HG03108 (cell line): ENCODE data around the gene LRRC3.
"Not testable (repeated sequence)": the region's sequence is repeated elsewhere in the genome, so short reads cannot be mapped to it uniquely, and the experiment has no call there.

Experiments
- ATAC-seq: cut with Tn5 transposase; IDR thresholded peaks from one replicate; pipeline ENCODE4 v1.9.1; 2021; ENCODE audit warnings: moderate library complexity; ENCODE audit not compliant: unreplicated experiment

LRRC3 gene

GRCh38 chr21:44477131-44477530 is 21.8 kb downstream of the LRRC3 start:
- ATAC-seq = no peak

GRCh38 chr21:44477712-44478111 is 22.4 kb downstream of the LRRC3 start:
- ATAC-seq = no peak

GRCh38 chr21:44478124-44478800 is 23.0 kb downstream of the LRRC3 start:
- ATAC-seq = no peak

- ATAC-seq = no peak
These were observed 23.5 kb downstream of the LRRC3 start for GRCh38 chr21:44478801-44479167.

GRCh38 chr21:44479556-44480199 is 24.4 kb downstream of the LRRC3 start:
- not testable (repeated sequence) for ATAC-seq

- no peak for ATAC-seq
These were observed 25.1 kb downstream of the LRRC3 start for GRCh38 chr21:44480200-44481053.

GRCh38 chr21:44482581-44483287 is 27.4 kb downstream of the LRRC3 start:
- no peak for ATAC-seq

- ATAC-seq = no peak
These were observed 28.3 kb downstream of the LRRC3 start for GRCh38 chr21:44483288-44484237.

GRCh38 chr21:44484498-44485253 is 29.4 kb downstream of the LRRC3 start:
- no peak for ATAC-seq

GRCh38 chr21:44485254-44485793 is 30.0 kb downstream of the LRRC3 start:
- no peak for ATAC-seq

GRCh38 chr21:44485796-44486195 is 30.5 kb downstream of the LRRC3 start:
- ATAC-seq = no peak

- ATAC-seq = no peak
These were observed 31.0 kb downstream of the LRRC3 start for GRCh38 chr21:44486302-44486701.

GRCh38 chr21:44487831-44488230 is 32.5 kb downstream of the LRRC3 start:
- no peak for ATAC-seq

- no peak for ATAC-seq
These were observed 34.7 kb downstream of the LRRC3 start for GRCh38 chr21:44489962-44490361.

- ATAC-seq = no peak
These were observed 35.1 kb downstream of the LRRC3 start for GRCh38 chr21:44490405-44490804.

GRCh38 chr21:44490816-44491215 is 35.5 kb downstream of the LRRC3 start:
- ATAC-seq = no peak

GRCh38 chr21:44492567-44493385 is 37.5 kb downstream of the LRRC3 start:
- ATAC-seq = no peak

- no peak for ATAC-seq
These were observed 39.1 kb downstream of the LRRC3 start for GRCh38 chr21:44494418-44494817.
